Measurements from ENCODE around the gene ZYX.
"Not testable (repeated sequence)": the region's sequence is repeated elsewhere in the genome, so short reads cannot be mapped to it uniquely, and the experiment has no call there.

The ZYX gene

DNA sequence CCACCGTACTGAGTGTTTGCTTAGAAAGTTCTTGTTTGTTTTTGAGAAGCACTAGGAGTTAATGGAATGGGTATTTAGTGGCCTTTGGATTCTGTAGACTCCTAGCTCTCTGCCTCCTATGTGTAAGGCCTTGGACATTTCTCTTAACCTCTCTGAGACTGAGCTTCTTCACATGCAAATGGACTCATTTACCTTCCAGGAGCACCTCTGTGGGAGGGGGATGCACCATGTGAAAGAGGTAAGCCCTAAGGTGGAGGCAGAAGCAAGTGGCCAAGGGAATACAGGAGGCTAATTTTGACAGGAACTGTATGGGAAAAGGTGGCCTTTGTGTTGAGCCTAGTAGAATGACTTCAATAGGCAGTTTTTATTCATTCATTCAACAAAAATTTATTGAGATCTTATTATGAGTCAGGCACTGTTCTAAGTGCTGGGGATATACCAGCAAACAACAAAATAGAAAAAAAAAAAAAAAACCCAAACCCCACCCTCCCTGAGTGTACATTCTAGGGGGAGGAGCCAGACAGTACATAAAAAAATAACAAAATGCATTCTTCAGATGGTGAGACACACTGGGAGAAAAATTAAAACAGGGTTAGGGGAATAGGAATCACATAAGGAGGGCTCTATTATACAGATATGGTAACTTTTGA, 36.7 kb downstream of the ZYX start:
- no peak for DNase-seq (ENCODE audit: low read depth in 2 of 2)

DNA sequence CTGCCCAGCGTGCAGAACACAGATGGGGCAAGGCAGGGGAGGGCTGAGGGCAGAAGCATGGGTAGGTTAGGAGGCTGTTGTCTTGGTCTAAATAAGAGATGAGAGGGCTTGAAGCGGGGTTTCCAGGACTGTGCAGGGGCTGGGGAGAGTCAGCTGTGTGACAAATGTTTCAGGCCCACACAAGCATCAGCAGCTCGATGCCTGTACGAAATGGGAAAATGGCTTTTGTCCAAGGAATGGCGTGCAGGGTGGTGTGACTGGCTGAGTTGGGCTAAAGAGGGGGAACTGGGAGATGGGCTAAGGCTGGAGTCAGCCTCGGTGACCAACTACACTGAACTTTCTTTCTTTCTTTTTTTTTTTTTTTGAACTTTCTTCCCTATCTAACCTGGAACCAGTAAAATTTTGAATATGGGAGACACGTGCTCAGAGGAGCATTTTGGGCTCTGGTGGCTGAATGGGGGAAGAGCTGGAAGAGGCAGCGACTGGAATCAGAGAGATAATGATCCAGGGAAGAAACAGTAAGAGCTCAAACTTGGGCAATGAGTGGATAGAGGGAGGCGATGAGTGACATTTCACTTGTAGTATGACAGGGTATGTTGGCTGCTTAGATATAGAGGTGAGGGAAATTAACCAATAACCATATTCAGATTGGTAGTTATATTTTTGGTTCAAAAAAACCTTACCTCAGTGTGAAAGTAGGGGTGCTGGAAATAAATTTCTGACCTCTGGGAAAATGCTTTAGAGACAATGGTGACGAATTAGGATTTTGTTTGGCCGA, 37.7 kb downstream of the ZYX start:
- no peak for DNase-seq (ENCODE audit: low read depth in 2 of 2)

DNA sequence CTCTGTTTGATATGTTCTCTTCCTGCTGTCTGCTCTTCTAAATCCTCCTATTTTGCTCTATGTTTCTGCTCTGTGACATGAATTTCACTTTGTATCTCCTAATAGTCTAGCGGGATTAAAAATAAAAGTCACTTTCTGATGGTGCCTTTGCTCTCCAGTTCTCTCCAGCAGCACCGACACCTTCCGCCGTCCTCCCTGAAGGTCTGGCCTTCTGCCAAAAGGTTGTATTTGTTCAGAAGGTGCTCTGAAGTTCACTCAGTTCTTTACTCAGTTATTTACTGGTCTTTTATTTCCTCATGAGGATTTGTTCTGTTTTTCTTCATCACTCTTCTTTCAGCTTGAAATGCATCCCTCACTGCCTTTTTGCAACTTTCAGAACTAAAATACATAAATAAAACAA, 38.7 kb downstream of the ZYX start:
- DNase-seq (ENCODE audit: low read depth in 2 of 2) = no peak

DNA sequence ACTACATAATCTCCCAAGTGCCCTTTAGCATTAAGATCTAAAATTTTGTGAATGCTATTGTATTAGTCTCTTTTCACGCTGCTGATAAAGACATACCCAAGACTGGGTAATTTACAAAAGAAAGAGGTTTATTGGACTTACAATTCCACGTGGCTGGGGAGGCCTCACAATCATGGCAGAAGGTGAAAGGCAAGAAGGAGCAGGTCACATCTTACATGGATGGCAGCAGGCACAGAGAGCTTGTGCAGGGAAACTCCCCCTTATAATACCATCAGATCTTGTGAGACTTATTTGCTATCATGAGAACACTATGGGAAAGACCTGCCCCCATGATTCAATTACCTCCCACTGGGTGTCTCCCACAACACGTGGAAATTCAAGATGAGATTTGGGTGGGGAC, 39.5 kb downstream of the ZYX start:
- not testable (repeated sequence) for DNase-seq (ENCODE audit: low read depth in 2 of 2)

DNA sequence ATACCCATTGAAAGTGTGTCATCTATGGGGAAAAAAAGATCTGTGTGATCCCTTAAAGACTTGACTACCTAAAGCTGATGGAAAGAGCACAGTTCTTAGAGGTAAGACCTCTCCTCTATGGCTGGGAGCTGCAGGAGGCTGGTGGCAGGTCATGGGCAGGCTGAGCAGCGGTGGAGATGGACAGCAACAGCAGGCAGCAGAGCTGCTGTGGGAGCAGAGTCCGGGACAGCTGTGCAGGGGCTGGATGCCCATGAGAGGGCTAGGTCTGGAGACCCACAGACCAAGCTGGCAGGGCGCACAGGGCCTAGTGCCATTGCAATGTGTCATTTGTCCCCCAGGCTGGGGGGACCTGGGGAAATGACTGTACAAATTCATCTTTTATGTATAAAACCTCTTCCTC, 40.9 kb downstream of the ZYX start:
- DNase-seq (ENCODE audit: low read depth in 2 of 2) = no peak

DNA sequence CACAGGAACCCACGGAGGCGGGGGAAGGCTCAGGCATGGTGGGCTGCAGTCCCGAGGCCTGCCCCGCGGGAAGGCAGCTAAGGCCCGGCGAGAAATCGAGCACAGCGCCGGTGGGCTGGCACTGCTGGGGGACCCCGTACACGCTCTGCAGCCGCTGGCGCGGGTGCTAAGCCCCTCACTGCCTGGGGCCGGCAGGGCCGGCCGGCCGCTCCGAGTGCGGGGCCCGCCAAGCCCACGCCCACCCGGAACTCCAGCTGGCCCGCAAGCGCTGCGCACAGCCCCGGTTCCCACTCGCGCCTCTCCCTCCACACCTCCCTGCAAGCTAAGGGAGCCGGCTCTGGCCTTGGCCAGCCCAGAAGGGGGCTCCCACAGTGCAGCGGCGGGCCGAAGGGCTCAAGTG, 43.3 kb downstream of the ZYX start:
- not testable (repeated sequence) for DNase-seq (ENCODE audit: low read depth in 2 of 2)

DNA sequence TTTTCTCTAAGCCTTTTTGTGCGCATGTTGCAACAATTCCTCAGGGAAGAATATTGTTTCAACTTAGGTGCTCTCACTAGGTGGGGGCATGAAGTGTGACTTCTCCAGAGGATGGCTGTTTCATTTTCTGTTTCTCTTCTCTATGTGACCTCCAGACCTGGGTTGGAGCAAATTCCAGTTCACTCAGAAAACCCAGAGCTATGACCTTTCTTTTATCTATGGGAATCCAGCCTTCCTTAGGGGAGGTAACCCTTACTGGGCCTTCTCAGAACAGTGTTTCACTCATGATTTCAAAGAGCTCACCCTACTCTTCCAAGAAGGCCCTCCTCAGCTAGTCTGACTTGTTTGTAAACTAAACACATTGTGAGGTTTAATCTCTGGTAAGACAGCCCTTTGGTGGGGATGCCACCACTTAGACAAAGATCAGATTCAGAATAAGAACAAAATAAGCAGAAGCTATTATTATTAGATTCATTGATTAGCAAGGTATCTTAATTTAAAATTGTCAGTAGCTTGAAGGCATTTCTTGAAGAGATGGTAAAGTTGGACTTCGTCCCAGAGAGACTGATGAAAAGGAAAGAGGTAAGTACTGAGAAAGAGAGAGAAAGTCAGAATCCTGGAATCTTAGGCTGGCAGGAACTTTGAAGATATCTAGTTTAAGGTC, 45.5 kb downstream of the ZYX start:
- DNase-seq (ENCODE audit: low read depth in 2 of 2) = no peak

DNA sequence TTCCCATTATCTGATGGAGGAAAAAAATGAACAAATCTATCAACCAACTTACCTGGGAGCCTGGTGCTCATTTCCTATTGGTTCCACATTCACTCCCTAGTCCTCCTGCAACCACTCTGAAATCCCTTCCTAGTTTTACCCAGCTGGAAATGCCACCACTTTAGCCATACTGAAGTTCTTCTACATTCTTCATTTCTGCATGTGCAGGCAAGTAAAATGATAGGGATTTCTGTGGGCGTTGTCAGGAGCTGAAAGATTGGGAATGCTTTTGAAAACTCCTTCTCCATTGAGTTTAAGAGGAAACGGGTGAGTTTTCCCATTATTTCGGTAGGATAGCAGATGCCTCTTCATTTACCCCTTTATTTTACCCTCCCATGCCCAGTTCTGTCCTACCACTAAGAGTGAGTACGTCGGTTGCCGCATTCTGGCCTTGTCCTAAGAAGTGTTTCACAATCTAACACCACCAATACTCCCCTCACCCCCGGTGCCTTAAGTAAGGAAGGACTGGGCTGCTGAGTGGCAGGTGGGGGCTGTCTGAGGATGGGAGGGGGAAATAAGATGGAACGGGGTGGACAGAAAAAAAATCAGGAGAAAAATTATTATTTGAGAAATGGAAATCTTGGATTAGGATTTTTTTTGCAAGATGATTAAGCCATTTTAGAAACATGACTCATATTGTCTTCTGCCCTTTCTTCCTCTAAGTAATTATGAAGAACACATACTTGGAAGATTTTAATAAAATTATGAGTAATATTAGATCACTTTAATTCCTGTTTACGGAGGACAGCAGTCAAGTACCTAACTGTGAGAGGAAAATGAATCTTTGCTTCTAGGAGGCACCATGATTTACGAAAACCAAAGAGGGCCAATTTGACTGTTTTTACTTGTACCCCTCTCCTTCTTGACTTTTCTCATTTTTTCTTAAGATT, 48.9 kb downstream of the ZYX start:
- no peak for DNase-seq (ENCODE audit: low read depth in 2 of 2)

DNA sequence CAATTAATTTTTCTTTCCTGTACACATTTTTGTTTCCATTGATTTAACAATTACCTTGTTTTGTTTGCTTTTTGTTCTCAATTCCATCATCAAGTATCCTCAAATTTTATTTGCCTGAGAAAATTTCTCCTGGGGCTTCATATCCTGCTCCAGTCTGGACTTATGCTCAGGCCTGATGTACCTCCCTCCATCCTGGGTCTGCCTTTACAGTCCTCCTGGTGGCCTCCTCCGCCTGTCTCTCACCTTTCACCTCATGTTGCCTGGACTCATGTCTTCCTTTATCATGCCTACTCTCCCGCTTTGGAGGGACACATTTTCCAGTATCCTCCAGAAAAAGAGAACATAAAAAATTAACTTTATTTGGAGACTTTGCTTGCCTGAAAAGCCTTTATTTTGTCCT, 50.0 kb downstream of the ZYX start:
- no peak for DNase-seq (ENCODE audit: low read depth in 2 of 2)

DNA sequence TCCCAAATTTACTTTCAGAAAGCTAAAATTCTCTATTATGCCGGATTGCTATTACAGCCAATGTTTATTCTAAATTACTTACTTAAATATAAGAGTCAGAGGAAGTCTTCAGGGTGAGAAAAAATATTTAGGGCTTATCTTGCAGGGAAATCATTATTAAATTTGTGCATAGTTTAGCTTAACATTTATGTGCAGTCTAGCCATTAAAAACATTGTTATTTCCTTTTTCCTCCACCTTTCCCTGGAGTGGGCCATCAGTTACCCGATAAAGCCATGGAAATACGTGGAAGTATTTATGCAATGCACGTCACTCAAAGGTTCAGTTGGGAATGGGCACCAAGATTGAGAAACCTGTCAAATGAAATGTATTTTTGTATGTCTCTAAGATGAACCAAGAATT, 52.6 kb downstream of the ZYX start:
- no peak for DNase-seq (ENCODE audit: low read depth in 2 of 2)

DNA sequence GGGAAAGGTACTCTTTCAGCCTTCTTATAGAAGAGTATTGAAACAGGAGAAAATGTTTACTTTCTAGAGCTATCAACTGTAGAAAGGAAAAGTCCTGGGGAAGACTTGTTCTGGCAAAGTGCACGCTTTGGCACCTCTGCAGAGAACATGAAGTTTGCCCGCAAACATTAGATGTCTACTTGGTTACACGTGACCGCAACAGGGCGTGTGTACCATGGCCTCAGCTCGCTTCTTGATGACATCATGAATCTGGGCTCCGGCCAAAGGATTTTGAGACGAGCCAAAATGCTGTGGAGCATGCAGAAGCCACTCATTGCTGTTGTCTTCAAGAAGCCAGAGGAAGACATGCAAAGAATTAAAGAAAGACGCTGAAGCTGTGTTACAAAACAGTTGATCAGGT, 53.5 kb downstream of the ZYX start:
- no peak for DNase-seq (ENCODE audit: low read depth in 2 of 2)

DNA sequence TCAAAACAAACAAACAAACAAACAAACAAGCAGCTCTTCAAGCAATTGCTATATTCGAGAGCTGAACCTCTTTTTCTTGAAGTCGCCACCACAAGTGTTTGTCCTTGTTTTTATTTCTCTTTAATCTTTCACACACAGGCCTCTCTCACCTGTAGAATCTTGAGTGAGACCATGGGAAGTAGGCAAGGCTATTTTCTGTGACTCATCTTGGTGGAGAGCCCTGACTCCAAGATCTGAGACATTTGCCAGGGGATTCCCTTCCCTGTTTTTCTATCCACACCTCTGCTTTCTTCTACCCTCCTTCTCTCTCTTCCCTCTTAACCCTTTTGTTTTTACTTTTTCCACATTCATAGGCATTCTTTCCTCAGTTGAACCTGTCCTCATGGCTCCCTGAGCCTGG, 54.1 kb downstream of the ZYX start:
- no peak for DNase-seq (ENCODE audit: low read depth in 2 of 2)

DNA sequence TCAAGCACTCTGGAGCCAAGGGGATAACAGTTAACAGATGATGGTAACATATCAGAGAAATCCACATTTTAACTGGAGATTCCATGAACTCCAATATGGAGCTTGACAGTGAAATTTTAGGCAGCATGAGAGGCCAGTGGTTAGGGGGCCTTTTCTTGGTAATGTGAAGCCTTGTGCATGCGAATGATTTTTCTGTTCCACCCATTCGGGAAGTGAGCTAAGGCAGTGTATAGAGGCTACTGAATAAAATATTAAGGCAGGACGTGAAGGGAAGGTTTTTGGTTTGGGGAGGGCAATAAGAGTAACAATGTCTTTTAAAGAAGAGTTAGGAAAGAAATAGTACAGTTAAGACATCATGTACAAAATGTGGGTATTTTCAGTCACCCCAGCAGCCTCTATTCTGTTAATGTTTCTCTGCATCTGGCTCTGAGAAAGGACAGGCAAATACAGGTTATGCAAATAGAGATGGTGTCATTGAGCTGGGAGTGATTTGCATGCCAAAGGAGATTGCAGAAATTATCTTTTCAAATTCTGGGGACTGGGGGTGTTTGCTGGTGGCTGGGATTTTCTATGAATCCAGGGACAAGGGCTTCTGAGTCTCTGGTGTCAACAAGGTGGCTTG, 55.3 kb downstream of the ZYX start:
- no peak for DNase-seq (ENCODE audit: low read depth in 2 of 2)

DNA sequence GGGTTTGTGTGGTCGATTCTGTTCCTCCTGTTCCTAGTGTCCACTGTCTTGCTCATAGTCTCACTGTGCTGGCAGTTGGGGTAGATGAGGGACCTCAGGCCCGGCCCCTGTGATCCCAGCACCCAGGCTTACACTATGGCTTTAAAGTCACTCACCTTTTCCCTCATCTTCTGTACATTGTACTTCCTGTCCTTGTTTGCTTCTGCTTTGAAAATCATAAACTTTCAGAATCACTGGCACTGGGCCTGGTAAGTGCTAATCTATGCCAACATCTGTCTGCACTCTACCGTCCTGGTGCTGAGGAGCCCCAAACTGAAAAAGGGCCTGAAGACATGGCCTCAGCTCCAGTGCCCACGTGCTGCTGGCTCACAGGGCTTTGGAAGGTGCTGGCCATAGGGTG, 56.4 kb downstream of the ZYX start:
- no peak for DNase-seq (ENCODE audit: low read depth in 2 of 2)

DNA sequence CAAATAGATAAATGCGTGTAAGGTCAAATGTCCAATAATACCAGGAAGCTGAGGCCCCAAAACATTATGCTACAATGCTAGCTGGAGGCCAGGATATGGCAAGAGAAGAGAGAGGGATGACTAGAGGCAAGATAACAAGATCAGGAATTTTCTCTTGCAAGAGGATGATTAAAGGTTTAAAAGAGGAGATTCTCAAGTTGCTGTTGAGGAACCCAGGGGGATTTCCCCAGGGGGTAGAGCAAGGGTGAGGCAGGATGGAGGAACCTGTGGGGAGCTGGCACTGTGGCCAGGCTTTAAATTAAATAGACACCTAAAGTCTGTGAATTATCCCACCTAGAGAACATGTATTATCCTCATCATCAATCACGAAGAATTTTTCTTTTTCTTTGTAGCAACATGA, 58.7 kb downstream of the ZYX start:
- no peak for DNase-seq (ENCODE audit: low read depth in 2 of 2)

Measured in fibroblast of skin of left quadriceps (primary cell).